SH-SY5Y (cell line): ENCODE results near the gene TSSC4.

Source experiments
- GATA2 ChIP-seq: IDR thresholded peaks from 2 replicates; pipeline ENCODE4 v1.6.1; 2011; ENCODE audit warnings: mild to moderate bottlenecking, low read depth, low read length
- GATA3 ChIP-seq: IDR thresholded peaks from 2 replicates; pipeline ENCODE4 v1.6.1; 2011; ENCODE audit warnings: low read depth, mild to moderate bottlenecking, low read length, moderate library complexity

DNA sequence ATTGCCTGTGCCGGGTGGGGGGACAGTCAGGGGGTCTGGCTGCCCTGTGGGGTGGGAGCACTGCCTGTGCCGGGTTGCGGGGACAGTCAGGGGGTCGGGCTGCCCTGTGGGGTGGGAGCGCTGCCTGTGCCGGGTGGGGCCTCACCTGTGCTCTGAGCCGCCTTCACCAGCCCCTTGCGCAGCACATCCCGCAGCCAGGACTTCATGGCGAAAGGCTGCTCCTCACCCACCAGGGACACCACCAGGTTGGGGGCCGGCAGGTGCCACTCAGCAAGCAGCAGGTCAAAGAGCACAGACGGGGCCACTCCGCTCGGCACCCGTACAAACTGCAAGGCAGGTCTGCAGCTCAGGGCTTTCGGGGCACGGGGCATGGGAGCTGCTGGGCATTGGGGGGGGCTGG, 21.4 kb downstream of the TSSC4 start:
- TF ChIP-seq GATA2: no peak
- TF ChIP-seq GATA3: no peak
